ENCODE measurements around the gene CDH23. TPM values are rescaled to one million over a fixed set of nuclear protein-coding genes. Genes with fewer than 3 reads are reported as not detected.
A peak's percentile ranks its signal among the peaks of the same experiment; 100 is the strongest.

CDH23 gene
- total RNA-seq, 1 experiment from 2014 or later = 0.40 TPM

DNA sequence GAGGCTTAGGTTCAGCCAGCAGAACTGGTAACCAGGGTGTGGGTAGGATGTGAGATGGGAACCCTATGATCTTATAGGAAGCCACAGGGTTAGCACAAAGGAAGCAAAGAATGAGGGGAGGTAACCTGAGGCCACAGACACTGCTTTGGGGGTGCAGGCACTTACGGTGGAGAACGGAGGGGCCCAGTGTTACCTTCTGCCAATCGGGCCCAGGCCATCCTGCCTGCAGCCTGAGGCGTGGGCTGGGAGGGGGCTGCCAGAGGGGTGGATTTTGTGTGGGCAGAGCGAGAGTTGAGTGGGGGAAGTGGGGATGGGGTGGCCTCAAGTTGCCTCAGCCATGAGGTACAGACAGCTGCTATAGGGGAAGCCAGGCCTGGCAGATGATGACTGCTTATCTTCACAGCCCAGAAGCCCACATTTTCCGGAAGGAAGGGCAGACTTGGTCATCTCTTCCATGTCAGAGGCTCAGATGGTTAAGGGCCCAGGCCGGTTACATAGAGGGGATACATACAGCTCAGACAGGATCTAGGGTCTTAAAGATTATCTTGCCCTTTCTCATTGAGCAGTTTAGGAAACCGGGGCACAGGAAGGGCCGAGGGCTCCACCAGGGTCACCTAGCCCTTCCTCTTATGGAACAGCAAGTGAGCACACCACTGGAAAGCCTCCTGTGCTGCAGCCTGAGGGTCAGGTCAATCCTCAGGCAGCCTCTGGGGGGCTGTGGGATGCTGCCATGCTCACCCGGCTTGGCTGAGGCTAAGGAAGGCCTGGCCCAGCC, 401.0 kb downstream of the CDH23 start:
- no peak for DNase-seq (ENCODE audit: low read depth)

GRCh38 chr10:71798308-71798624, 401.5 kb downstream of the CDH23 start:
- DNase-seq (ENCODE audit: low read depth) = no peak

DNA sequence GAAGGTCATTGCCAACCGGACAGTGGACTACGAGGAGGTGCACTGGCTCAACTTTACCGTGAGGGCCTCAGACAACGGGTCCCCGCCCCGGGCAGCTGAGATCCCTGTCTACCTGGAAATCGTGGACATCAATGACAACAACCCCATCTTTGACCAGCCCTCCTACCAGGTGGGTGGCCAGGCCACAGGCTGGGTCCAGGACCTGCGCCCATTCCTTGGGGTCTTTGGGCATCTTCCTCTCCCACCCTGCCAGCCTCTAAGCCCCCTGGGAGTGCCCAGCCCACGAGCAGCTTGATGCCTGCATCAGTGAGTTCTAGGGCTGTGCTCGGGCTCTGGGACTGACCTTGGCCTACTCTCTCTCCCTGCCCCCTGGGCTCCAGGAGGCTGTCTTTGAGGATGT, 402.4 kb downstream of the CDH23 start:
- no peak for DNase-seq (ENCODE audit: low read depth)

GRCh38 chr10:71799608-71800453, 403.1 kb downstream of the CDH23 start:
- no peak for DNase-seq (ENCODE audit: low read depth)

DNA sequence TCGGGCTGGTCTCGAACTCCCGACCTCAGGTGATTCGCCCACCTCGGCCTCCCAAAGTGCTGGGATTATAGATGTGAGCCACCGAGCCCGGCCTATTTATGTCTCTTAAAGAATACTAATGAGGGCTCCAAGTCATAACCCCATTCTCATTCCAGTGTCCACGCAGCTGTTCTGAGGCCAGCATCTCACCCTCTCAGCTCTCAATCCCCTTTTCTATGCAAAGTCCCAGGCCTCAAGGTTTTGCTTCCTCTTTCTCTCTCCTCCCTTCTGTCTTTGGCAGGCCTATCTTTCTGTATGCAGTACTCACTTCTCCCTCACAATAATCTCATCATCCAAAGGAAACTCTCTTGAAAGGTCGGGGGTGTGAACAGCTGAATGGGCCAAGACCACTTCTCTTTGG, 404.6 kb downstream of the CDH23 start:
- no peak for DNase-seq (ENCODE audit: low read depth)

DNA sequence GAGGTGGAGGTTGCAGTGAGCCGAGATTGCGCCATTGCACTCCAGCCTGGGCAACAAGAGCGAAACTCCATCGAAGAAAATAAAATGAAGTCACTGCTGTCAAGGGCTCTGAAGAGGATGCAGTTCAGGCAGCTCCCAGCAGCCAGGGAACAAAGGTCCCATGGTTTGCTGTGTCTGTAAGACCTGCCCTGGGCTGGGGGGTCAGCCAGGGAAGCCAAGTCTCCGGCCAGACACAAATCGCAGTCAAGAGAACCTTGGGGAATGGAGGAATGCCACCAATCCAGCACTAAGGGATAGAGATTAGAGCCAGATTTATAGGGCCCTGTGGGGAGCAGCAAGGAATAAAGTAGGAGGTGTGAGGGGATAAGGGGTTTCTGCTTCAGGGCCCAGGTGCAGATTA, 405.5 kb downstream of the CDH23 start:
- DNase-seq (ENCODE audit: low read depth) = no peak

- DNase-seq (ENCODE audit: low read depth) = no peak
Measured at GRCh38 chr10:71802715-71803488, 406.2 kb downstream of the CDH23 start.

DNA sequence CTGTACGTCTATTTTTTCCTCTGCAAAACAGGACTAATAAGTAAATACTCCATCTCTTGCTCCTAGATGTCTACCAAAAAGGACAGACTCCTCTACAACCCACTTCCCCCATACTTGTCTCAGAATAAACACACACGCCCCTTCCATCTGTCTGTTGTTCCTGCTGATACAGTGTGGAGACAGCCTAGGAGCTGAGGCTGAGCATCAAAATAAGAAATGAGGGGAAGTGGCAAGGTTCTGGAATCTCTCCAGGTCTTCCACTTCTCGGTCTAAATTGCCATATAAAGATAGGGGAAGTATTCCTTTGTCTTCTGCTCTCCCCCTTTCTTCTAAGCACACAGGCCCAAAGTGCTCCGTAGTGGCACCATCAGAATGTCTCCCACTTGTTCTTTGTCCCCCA, 407.4 kb downstream of the CDH23 start:
- DNase-seq (ENCODE audit: low read depth) = no peak

DNA sequence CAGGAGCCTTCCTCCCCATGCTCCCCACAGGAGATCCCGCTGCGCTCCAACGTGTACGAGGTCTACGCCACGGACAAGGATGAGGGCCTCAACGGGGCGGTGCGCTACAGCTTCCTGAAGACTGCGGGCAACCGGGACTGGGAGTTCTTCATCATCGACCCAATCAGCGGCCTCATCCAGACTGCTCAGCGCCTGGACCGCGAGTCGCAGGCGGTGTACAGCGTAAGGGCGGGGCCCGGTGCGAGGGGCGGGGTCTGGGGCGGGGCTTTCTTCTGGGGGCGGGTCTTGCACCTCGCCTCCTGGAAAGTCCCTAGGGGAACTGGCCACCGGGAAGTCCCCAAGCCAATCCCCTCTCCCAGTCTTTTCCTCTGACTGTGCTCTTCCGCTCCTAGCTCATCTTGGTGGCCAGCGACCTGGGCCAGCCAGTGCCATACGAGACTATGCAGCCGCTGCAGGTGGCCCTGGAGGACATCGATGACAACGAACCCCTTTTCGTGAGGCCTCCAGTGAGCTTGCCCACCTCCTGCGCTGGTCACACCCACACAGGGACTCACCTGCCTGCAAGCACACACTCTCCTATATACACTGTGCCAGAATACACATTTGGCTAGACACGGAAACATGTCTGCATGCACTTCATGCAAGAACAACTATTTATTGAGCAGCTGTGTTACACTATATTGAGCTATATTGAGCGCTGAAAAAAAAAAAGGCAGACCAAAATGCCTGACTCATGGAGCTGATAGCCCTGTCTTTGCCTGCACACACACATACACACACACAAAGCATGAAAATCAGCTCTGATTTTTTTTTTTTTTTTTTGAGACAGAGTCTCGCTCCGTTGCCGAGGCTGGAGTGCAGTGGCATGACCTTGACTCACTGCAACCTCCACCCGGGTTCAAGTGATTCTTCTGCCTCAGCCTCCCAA, 409.3 kb downstream of the CDH23 start:
- DNase-seq (ENCODE audit: low read depth) = no peak

DNA sequence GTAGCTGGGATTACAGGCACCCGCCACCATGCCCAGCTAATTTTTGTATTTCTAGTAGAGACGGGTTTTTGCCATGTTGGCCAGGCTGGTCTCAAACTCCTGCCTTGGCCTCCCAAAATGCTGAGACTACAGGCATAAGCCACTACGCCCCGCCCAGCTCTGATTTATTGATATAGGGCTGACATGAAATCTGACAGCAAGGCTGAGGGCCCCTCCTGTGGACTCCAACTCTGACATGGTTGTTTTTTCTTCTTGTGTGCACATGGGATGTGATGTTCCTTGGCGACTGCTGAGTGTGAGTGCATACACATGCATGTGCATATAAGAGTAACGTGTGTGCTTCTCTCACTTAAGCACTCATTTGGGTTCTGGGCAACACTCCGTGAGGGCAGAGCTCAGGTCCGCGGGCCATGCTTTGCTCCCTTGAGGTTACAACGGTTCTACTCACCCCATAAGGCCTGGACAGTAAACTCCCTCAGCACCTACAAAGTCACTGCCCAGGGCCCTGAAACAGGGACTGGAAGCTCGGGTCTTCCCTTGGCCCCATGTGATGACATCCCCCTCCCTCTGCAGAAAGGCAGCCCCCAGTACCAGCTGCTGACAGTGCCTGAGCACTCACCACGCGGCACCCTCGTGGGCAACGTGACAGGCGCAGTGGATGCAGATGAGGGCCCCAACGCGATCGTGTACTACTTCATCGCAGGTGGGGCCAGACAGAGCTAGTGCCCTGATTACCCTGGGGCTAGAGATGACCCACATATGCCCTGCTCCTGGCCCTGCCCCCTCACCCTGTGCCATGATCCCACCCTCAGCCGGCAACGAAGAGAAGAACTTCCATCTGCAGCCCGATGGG, 410.2 kb downstream of the CDH23 start:
- DNase-seq (ENCODE audit: low read depth) = no peak

GRCh38 chr10:71807557-71808510, 411.1 kb downstream of the CDH23 start:
- no peak for DNase-seq (ENCODE audit: low read depth)

DNA sequence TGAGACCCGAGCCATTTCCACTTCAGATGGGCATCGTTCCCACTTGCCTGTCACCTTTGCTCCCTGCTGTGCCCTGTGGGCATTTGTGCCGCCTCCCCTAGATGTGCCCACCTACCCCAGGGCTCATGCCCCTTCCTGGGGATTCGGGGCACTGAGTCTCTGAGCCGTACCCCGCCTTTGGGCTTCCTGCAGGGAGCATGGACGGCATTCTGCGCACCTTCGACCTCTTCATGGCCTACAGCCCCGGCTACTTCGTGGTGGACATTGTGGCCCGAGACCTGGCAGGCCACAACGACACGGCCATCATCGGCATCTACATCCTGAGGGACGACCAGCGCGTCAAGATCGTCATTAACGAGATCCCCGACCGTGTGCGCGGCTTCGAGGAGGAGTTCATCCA, 412.9 kb downstream of the CDH23 start:
- no peak for DNase-seq (ENCODE audit: low read depth)

GRCh38 chr10:71810048-71810750, 413.5 kb downstream of the CDH23 start:
- DNase-seq (ENCODE audit: low read depth) = no peak

DNA sequence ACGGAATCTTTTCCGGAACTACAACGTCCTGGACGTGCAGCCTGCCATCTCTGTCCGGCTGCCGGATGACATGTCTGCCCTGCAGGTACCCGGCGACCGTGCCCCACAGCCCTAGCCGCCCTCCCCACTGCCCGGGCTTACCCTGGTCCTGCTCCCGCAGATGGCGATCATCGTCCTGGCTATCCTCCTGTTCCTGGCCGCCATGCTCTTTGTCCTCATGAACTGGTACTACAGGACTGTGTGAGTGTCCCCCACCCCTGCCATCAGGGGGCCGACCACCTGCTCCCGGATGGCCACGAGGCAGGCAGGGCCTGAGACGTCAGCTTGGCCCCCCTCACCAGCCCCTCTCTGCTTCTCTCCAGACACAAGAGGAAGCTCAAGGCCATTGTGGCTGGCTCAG, 414.6 kb downstream of the CDH23 start:
- DNase-seq (ENCODE audit: low read depth) = no peak

- peak; percentile 62 for DNase-seq (ENCODE audit: low read depth)
Measured at GRCh38 chr10:71812016-71812912, 415.5 kb downstream of the CDH23 start.

GRCh38 chr10:71812913-71813590, 416.3 kb downstream of the CDH23 start:
- no peak for DNase-seq (ENCODE audit: low read depth)

DNA sequence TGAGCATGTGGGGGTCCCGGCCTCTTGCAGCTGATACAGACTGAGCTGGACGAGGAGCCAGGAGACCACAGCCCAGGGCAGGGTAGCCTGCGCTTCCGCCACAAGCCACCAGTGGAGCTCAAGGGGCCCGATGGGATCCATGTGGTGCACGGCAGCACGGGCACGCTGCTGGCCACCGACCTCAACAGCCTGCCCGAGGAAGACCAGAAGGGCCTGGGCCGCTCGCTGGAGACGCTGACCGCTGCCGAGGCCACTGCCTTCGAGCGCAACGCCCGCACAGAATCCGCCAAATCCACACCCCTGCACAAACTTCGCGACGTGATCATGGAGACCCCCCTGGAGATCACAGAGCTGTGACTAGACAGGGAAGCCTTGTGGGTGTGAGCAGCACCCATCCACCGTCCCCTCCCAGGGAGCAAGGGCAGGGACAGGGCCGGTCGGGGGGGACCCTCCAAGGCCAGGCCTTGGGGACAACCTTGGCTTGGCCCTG, 418.2 kb downstream of the CDH23 start:
- no peak for DNase-seq (ENCODE audit: low read depth)
